ENCODE measurements around the gene UBAC2. TPM values are rescaled to one million over a fixed set of nuclear protein-coding genes. Genes with fewer than 3 reads are reported as not detected.
"Not testable (repeated sequence)": the region's sequence is repeated elsewhere in the genome, so short reads cannot be mapped to it uniquely, and the experiment has no call there.

Gene UBAC2
- total RNA-seq, 1 donor from 2014 or later = 33.8 TPM

DNA sequence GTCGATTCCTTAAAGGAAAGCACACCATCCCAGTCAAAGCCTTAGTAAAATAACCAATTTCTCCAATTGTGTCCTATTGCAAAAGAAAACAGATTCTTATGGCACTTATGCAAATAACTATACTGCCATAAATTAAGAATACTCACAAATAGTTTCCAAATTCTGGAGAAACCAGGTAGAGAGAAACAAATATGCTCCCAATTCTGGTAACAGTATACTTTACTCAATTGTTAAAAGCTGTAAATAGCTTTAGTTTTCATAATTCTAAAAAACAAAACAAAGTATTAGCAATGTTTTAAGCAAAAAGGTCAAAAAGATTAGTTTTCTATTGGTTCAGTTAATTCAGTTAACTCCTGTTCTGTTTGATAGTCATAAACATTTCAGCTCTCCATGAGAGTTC, 18.2 kb upstream of the UBAC2 start:
- DNase-seq (ENCODE audit: low read depth, low spot score) = no peak

DNA sequence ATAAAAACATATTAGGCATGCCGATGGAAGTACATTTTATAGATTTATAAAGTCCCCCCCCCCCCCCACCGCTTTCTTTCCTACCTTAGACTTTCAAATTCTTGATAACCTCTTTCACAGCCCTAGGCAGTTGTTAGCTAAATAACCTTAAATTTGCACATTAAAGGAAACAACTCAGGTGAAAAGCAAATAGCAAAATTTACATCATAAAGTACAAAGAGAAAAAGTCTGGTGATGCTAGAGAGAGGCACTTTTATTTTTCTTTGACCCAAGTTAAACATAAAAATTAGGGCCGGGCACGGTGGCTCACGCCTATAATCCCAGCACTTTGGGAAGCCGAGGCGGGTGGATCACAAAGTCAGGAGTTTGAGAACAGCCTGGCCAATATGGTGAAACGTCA, 15.0 kb upstream of the UBAC2 start:
- no peak for DNase-seq (ENCODE audit: low read depth, low spot score)

DNA sequence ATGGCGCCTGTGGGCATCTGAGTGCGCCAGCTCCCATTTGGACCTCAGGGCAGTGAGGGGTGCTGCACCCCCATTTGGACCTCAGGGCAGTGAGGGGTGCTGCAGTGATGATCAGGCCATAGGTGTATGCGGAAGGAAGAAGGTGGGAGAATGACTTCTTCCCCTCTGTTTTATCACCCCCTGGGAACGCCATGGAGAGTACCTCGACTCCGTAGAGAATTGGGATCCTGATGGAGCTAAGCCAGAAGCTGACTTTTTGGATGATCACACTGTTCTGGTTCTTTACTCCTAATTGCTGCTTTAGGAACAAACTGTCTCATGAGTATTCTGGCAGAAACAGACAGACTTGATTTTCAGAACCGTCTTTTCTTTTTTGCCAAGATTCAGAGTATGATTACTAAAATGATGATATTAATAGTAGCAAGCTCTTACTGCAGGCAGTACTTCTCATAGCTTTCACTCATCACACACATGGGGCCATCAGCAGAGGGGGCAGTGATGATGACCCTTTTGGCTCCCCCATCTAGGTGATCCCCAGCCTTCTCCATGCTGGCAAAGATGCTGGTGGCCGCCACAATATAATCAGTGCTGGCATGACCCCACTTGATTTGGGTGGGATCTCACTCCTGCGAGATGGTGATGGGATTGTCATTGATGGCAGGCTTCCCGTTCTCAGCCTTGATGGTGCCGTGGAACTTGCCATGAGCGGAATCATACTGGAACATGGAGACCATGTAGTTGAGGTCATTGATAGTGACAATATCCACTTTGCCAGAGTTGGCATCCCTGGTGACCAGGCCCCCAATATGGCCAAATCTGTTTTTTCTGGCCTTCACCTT, 10.3 kb upstream of the UBAC2 start:
- DNase-seq (ENCODE audit: low read depth, low spot score) = no peak

DNA sequence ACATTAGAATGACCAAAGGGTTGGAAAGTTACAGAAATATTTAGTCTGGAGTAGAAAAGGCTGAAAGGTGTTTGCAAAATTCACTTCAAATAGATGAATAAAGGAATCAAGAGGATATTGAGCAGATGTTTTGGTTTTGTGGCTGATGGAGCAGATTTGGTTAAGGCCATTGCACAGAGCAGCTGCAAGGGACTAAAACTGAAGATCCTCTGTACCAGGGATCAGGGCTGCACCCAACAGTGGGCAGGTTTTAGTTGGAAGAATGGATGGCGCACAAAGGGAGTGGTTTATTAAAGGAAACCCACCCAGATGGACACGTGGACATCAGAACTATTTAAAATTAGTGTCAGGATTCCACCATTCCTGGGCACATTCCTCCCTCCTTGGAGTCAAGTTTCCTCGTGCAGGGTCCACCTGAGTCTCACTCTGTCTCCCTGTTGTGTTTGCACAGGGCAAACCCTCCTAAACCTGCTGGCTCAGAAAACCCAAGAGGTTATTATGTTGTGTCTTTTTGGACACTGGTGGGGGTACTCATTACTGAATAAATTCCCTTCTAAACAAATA, 9.2 kb upstream of the UBAC2 start:
- no peak for DNase-seq (ENCODE audit: low read depth, low spot score)

DNA sequence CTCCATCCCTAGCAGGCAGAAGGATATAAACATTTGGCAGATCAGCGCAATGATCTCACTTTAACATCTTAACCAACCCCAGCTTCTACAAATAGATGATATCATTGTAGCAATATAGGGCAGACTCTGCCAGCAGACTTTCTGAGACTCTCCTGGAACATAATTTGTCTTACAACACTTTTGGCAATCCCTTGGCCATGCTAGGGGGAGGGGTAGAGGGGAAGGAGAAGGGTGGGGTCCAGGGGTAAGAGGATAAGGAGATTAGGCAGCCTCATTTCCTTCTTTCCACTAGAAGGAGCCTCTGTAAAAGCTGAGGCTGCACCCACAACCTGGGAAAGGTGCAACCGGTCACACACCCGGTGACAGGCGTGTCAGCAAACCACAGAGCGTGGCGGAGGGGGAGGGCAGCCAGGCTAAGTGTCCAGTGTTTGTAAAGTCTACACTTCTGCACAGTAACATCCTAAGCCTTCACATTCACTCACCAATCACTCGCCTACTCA, 8.7 kb upstream of the UBAC2 start:
- no peak for DNase-seq (ENCODE audit: low read depth, low spot score)

- DNase-seq (ENCODE audit: low read depth, low spot score) = no peak
These were observed 8.2 kb upstream of the UBAC2 start for GRCh38 chr13:99192480-99192879.

DNA sequence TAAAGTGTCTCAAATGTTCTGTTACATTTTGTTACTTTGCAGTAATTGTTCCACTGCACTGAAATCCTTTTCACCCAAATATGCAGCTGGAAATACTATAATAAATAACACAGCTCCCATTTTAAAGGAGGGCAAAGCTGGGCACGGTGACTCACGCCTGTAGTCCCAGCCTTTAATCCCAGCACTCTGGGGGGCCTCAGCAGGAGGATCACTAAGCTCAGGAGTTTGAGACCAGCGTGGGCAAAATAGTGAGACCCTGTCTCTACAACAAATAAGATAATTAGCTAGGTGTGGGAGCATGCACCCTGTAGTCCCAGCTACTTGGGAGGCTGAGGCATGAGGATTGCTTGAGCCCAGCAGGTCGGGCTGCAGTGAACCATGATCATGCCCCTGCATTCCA, 7.5 kb upstream of the UBAC2 start:
- no peak for DNase-seq (ENCODE audit: low read depth, low spot score)

DNA sequence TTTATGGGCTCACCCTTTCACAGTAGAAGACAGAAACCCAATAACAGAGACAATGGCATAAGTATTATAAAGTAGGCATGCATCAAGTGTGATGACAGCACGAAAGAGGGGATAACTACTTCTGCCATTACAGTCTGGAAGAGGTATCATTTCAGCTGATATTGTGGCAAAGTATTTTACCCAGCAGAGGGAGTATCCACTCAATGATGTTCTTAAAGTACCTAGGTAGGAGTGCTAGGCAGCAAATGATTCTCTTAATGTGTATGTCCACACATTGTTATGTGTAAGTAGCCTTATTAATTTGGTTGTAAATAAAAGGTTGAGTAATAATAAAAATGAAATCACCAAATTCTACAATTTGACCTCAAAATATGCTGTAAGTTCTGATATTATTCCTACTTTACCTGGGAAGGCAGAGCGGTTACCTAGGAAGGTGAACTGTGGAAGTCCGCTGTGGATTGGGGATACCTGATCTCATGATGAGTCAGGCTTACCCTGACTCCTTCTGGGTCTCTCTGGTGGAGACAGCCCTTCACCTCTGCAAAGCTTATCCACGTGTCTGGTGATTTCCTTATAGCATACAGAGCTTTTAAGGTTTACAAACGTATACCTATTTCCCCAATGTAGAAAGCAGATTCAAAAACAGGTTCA, 4.1 kb upstream of the UBAC2 start:
- DNase-seq (ENCODE audit: low read depth, low spot score) = no peak

- DNase-seq (ENCODE audit: low read depth, low spot score) = no peak
These were observed 3.5 kb upstream of the UBAC2 start for GRCh38 chr13:99197117-99197651.

GRCh38 chr13:99199541-99200431, 868 bp upstream of the UBAC2 start:
- DNase-seq (ENCODE audit: low read depth, low spot score) = no peak

DNA sequence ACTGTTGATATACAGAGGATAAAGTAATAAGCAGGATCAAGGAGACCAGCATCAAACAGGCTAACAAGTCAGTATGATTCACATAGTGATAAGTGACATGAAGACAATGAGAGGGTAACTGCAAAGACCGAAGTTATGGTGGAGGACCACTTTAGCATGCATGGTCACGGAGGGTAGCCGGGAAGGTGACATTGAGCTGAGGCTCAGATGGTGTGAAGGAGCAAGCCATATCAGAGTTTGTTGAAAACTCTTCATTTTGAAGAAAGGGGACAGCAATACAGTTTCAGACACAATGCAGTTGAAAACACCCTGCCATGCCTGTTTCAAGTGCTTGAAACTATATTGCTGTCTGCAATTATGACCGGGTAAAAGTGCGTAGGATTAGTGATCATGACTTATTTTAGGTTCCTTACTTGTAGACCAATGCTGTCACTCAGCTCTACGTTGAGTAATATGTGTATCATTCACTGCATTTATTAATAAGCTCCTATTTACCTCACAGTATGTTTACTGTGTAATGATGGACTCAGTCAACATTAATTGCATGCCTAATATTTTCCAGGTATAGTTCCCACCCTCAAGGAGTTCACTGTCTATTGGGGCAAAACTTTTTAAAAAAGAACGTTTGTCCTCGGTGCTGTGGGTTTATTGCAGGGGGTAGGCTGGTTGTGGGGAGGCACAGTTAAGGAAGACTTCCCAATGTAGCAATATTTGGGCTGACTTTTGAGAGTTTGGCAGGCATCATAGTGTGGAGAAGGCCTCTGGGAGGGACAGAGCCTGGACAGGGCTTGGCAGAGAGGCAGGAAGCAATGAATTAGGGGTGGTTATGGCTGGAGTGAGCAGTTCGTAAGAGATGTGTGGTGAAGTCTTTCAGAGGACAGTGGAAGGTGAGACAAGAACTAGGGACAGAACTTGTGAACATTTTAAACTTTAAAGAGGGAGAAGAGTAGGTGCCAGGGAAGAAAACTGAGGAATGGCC, 3.2 kb downstream of the UBAC2 start:
- no peak for DNase-seq (ENCODE audit: low read depth, low spot score)

DNA sequence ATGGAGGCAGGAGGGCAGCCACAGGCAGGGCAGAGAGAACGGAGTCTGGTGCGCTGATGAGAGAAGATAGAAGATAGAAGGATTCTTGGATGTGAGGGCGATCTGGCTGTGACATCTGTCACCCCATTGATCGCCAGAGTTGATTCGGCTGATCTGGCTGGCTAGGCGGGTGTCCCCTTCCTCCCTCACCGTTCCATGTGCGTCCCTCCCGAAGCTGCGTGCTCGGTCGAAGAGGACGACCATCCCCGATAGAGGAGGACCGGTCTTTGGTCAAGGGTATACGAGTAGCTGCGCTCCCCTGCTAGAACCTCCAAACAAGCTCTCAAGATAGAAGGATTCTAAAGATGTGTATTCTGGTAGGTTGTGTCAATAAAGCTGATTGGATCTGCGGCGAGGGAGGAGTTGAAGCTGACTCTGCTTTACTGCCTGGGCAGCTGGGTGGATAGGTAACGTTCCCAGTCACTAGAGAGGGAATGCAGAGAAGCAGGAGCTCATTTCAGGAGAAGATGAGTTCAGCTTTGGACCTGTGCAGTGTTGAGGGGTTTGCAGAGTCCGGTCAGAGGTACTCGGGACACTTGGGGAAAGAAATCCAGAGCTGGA, 5.1 kb downstream of the UBAC2 start:
- no peak for DNase-seq (ENCODE audit: low read depth, low spot score)

DNA sequence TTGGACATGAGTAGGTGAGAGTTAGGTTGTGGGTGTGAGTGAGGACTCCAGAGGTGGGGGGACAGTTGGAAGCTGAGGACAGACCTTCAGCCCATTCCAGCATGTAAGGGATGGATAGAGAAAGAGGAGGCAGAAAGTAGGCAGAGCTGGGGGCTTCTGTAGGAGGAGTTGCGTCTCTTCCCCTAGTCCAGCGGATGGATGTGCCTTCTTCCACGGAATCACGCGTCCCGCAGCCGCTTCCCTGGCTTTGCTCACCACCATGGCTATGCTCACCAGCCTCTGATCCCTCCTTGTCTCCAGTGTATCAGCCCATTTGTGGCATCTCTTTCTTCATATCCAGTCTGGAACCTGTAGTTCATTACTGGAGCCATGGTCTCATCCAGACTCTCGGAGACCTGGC, 5.6 kb downstream of the UBAC2 start:
- no peak for DNase-seq (ENCODE audit: low read depth, low spot score)

DNA sequence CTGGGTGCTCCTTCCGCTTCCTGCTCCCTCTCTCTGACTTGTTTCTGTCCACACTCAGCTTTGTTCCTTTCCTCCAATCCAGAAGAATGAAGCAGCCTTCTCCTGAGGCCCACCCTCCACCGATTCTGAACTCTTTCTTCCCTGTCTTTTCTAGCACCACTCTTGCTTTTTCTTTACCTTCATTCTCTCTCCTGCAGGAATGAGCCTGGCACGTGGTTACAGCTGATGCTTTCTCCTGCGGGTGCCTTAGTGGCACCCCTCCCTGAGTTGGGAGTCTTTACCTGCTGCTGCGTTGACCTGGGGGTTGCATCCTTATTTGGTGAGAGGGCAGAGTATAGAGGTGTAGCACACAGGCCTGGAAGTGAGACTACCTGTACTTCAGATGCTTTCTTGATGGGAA, 6.2 kb downstream of the UBAC2 start:
- DNase-seq (ENCODE audit: low read depth, low spot score) = no peak

- DNase-seq (ENCODE audit: low read depth, low spot score) = no peak
These were observed 6.9 kb downstream of the UBAC2 start for GRCh38 chr13:99207511-99207910.

- no peak for DNase-seq (ENCODE audit: low read depth, low spot score)
These were observed 7.5 kb downstream of the UBAC2 start for GRCh38 chr13:99208185-99208584.

- DNase-seq (ENCODE audit: low read depth, low spot score) = no peak
These were observed 8.3 kb downstream of the UBAC2 start for GRCh38 chr13:99208845-99209527.

- DNase-seq (ENCODE audit: low read depth, low spot score) = not testable (repeated sequence)
These were observed 10.0 kb downstream of the UBAC2 start for GRCh38 chr13:99210627-99211026.

DNA sequence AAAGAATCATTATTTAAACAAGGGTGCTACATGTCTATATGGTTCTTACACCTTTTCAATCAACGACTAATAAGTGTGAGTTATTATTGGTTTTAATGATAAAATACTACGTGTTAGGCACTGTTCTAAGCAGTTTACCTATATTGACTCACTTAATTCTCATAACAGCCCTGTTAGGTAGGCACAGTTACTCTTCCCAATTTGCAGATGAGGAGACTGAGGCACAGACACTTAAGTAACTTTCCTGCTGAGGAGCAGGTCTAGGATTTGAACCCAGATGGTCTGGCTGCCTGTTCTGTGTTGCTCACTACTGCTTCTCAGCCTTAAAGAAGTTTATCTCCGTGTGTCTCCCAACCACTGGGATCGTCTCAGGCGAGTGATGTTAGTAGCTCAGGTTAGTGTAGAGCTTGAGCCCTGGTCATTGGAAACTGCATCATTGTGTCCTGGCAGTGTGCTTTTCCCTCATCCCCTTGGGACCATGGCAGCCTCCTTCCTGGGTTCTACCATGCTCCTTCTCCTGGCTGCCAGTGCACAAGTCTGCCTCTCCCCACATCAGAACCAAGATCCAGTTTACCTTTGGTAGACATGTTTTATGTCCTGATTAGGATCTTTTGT, 10.9 kb downstream of the UBAC2 start:
- no peak for DNase-seq (ENCODE audit: low read depth, low spot score)
